ENCODE measurements around the gene NDUFA13.

DNA sequence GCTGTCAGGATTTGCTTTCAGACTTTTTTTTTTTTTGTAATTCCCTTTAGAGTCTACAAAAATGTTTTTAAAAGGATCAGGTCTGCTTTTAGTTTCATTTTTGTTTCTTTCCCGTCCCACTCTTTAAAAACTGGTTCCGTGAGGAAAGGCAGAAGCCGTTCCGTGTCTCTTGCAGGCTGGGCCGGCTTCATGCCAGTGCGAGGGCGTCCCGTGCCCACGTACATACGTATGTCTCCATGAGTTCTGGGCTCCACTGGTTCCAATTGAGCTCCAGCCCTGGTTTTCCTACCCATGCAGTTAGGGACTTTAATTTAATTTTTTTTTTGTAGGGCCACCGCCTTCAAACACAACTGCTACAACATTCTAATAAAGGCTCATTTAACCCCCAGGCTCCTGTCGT is 9.4 kb upstream of the NDUFA13 start:
- TF ChIP-seq CTCF (conservative IDR thresholded peaks at IDR 0.05 in 1 of 2, IDR thresholded peaks at IDR 0.05 in 1 of 2; ENCODE audit: extremely low read depth in 1 of 2, insufficient read depth in 1 of 2, low read depth in 1 of 2, low read length in 2 of 2) = no peak
- no peak for TF ChIP-seq EZH2 (IDR thresholded peaks at IDR 0.05; ENCODE audit: borderline replicate concordance, low read length)
